Mesothelial cell of epicardium (in vitro differentiated cells): ENCODE measurements around the gene FGF9. TPM values are rescaled to one million over a fixed set of nuclear protein-coding genes. Genes with fewer than 3 reads are reported as not detected.

Experiments
- DNase-seq, 2 experiments: peaks; one replicate each; pipeline ENCODE4 v3.0.0; 2021; ENCODE audit warnings: low spot score in 2 of 2; ENCODE audit not compliant: unreplicated experiment in 2 of 2
- H3K27ac Mint-ChIP-seq: 2 replicates; pipeline ENCODE4 v1.8.0; 2021; ENCODE audit warnings: mixed read lengths
- H3K27me3 Mint-ChIP-seq: 2 replicates; pipeline ENCODE4 v1.8.0; 2021; ENCODE audit warnings: low read depth, mixed read lengths
- H3K36me3 Mint-ChIP-seq: 2 replicates; pipeline ENCODE4 v1.8.0; 2021; ENCODE audit warnings: mixed read lengths
- H3K4me1 Mint-ChIP-seq: 2 replicates; pipeline ENCODE4 v1.8.0; 2021; ENCODE audit warnings: mixed read lengths
- H3K4me3 Mint-ChIP-seq: 2 replicates; pipeline ENCODE4 v1.8.0; 2021; ENCODE audit warnings: mild to moderate bottlenecking, moderate library complexity, mixed read lengths
- H3K9me3 Mint-ChIP-seq: 2 replicates; pipeline ENCODE4 v1.8.0; 2021; ENCODE audit warnings: mixed read lengths
- total RNA-seq: library from RNA; stranded (reverse); gene quantifications from 3 replicates; pipeline ENCODE4 v1.2.1, GENCODE V29; 2021
- TF ChIP-seq, protein P1 (sequence below): fragments of 200-600 bp; sonication (generic); IDR thresholded peaks from one replicate; pipeline ENCODE4 v1.5.0; 2021; ENCODE audit warnings: antibody characterized with exemption; ENCODE audit not compliant: unreplicated experiment

FGF9 gene
- total RNA-seq, 1 donor from 2014 or later, result 17.3 TPM

DNA sequence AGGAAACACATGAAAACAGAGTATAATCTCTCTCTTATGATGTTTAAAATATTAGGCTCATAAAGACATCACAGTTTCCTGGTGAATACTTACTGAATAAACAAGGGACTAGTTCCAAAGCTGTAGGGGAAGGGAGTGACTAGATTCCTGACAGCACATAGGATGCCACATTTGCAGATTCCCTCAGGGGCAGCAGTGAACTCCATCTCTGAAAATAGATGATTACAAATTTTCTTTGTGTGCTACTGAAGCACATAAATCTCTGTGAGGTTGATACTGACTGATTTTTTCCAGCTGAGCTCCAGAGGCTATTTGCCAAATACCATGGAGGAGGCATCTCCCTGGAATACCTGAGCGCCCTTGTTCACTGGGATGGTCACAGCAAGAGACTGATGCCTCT, 77.3 kb downstream of the FGF9 start:
- TF ChIP-seq, protein P1, sequence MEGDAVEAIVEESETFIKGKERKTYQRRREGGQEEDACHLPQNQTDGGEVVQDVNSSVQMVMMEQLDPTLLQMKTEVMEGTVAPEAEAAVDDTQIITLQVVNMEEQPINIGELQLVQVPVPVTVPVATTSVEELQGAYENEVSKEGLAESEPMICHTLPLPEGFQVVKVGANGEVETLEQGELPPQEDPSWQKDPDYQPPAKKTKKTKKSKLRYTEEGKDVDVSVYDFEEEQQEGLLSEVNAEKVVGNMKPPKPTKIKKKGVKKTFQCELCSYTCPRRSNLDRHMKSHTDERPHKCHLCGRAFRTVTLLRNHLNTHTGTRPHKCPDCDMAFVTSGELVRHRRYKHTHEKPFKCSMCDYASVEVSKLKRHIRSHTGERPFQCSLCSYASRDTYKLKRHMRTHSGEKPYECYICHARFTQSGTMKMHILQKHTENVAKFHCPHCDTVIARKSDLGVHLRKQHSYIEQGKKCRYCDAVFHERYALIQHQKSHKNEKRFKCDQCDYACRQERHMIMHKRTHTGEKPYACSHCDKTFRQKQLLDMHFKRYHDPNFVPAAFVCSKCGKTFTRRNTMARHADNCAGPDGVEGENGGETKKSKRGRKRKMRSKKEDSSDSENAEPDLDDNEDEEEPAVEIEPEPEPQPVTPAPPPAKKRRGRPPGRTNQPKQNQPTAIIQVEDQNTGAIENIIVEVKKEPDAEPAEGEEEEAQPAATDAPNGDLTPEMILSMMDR, result no peak
- H3K27ac Mint-ChIP-seq, result no peak overlapping the region
- H3K4me1 Mint-ChIP-seq, result peaks cover 21% of the 10 kb centered on the region
- H3K9me3 Mint-ChIP-seq, result peaks cover 7% of the 10 kb centered on the region
- H3K36me3 Mint-ChIP-seq, result no peaks in the 10 kb centered on the region
- no peak overlapping the region for H3K4me3 Mint-ChIP-seq
- DNase-seq, result no peak
- no peaks in the 10 kb centered on the region for H3K27me3 Mint-ChIP-seq

DNA sequence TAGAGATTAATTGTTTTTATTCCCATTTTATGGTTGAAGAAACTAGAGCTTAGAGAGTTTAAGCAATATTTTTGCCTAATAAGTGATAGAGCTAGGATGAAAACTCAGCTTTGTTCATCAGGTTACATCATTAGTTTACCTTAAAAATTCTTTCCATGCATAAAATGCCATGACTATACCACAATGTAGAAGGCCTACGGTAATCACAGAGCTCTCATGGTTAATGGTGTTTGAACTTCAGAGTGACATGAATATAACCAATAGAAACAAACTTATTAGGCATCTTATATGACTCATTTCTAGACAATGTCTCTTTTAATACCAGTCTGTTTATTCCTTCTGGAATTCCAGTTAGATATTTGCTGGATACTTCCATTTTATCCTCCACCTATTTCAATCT, 78.5 kb downstream of the FGF9 start:
- H3K27ac Mint-ChIP-seq, result no peak overlapping the region
- H3K4me1 Mint-ChIP-seq, result peaks cover 26% of the 10 kb centered on the region
- H3K9me3 Mint-ChIP-seq, result peaks cover 7% of the 10 kb centered on the region
- TF ChIP-seq, protein P1, result no peak
- H3K4me3 Mint-ChIP-seq, result no peak overlapping the region
- no peaks in the 10 kb centered on the region for H3K36me3 Mint-ChIP-seq
- no peak for DNase-seq
- H3K27me3 Mint-ChIP-seq, result no peaks in the 10 kb centered on the region

DNA sequence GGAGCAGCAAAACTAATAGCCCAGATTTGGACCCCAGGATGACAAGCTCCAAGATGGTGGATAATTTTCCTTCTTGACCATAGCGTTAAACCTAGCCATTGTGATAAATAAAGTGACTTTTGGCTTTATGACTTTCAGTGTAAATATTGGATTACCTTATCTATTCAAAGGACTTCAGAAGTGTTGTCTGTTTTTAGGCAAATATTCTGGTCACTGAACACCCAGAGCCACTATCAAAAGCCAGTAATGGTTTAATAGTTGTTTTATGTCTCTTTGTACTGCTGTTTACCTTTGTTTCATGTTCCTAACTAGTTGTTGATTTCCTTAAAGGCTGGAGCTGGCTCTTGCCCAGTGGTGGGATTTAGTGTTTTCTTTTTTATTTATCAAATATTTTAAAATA, 81.6 kb downstream of the FGF9 start:
- Mint-ChIP-seq H3K4me1 (peaks cover 27% of the 10 kb centered on the region), H3K27ac (no peak overlapping the region), H3K36me3 (no peaks in the 10 kb centered on the region), H3K4me3 (no peak overlapping the region), H3K9me3 (peaks cover 7% of the 10 kb centered on the region), H3K27me3 (no peaks in the 10 kb centered on the region)
- DNase-seq, result no peak
- TF ChIP-seq, protein P1, result no peak

DNA sequence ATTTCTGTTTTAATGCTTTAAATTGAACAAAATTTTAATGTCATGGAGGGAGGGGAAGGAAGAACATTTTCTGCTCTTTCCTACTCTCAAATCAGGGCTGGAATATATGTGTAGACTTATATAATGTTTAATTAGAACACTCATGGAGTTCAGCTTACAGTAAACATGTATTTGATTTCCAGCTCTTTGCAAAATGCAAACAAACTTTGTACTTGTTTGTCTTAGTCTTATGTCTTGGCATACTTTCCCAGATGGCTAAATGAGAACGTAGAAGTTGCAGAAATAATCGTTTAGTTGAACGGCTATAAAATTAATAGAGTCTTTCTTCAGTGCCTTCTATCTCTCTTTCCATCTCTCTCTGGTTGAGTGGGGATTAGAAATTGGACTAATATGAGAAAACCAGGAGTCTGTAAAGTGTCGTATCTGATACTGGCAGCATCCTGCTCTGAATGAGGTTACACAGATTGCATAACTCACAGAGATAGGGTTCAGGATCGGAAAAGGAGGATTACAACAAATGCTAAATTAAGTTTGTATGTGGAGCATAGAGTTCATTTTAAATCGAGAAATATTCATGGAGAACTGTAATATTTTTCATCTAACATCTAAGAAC, 82.3 kb downstream of the FGF9 start:
- Mint-ChIP-seq H3K4me1 (peaks cover 20% of the 10 kb centered on the region), H3K27ac (no peak overlapping the region), H3K4me3 (no peak overlapping the region), H3K27me3 (no peaks in the 10 kb centered on the region), H3K9me3 (peaks cover 7% of the 10 kb centered on the region), H3K36me3 (no peaks in the 10 kb centered on the region)
- TF ChIP-seq, protein P1, result no peak
- DNase-seq, result no peak

Other genes starting within 250 kb of the FGF9 start
- gene ZDHHC20, start 211.8 kb upstream of the FGF9 start, total RNA-seq, result 60.7 to 66.8 TPM (median 64.6 TPM) in 3 replicates
- gene MICU2, start 66.9 kb upstream of the FGF9 start, total RNA-seq, result 41.6 to 44.1 TPM (median 41.7 TPM) in 3 replicates